Measurements from ENCODE around the gene LRRN3. TPM values are rescaled to one million over a fixed set of nuclear protein-coding genes. Genes with fewer than 3 reads are reported as not detected.

Gene LRRN3
- total and polyA plus RNA-seq, 2 of the 8 experiments (the other 6 are each of a cell fraction or from before 2014, with no cell fraction given) = 0.20 to 0.32 TPM

GRCh38 chr7:111086532-111086931 lies 4.4 kb upstream of the LRRN3 start:
- H2BK15ac ChIP-seq (ENCODE audit: low read length) = no peak overlapping the region

More at GRCh38 chr7:111086532-111086931, 4.4 kb upstream of the LRRN3 start:
- H4K5ac ChIP-seq (ENCODE audit: insufficient read length, low read depth, low read length) = no peak overlapping the region
- H2BK5ac ChIP-seq (ENCODE audit: low read depth, low read length) = no peak overlapping the region
- CTCF ChIA-PET (ENCODE audit: partially characterized antibody) = interaction anchor here (1.2 to 2.0 kb wide), 3 partner anchors 11 to 643 kb away, joined by 5 to 7 read pairs (median 6); no protein-coding TSS in a partner anchor
- H2BK20ac ChIP-seq (ENCODE audit: low read length) = no peak overlapping the region
- no peak overlapping the region for H3K18ac ChIP-seq (ENCODE audit: extremely low read depth, low read length)
- no peak overlapping the region for H3K4me3 ChIP-seq (ENCODE audit: extremely low read depth in 1 of 4, insufficient read depth in 2 of 4, low read depth in 3 of 4, low read length in 4 of 4)
- no peak overlapping the region for H2AFZ ChIP-seq (ENCODE audit: low read length)
- H3K4me1 ChIP-seq (replicated peaks in 1 of 4; ENCODE audit: control insufficient read depth in 3 of 4, insufficient read depth in 4 of 4, low read length in 3 of 4) = peaks cover 0 to 11% (median 5%) of the 10 kb centered on the region in 4 experiments; a peak in 3 of 7 replicates
- no peaks in the 10 kb centered on the region for H3K36me3 ChIP-seq (ENCODE audit: control insufficient read depth in 2 of 4, insufficient read depth in 4 of 4, low read length in 3 of 4)
- no peaks in the 10 kb centered on the region for H3K27me3 ChIP-seq (replicated peaks in 1 of 4; ENCODE audit: control insufficient read depth in 3 of 4, extremely low read depth in 1 of 4, insufficient read depth in 3 of 4, low read length in 3 of 4)
- FAIRE-seq (no peak), DNase-seq (ENCODE audit: low read depth in 1 of 2, low spot score in 2 of 2) (no peak)
- POLR2A ChIA-PET (ENCODE audit: partially characterized antibody) = no interaction called here
- H3K9ac ChIP-seq (replicated peaks in 1 of 4; ENCODE audit: extremely low read depth in 1 of 4, low read depth in 3 of 4, low read length in 3 of 4) = no peak overlapping the region
- no peak overlapping the region for H4K91ac ChIP-seq (replicated peaks; ENCODE audit: insufficient read length, low read length)
- H4K8ac ChIP-seq (ENCODE audit: extremely low read depth, insufficient read depth, low read length) = no peak overlapping the region
- no peak overlapping the region for H2AK5ac ChIP-seq (ENCODE audit: low read depth, low read length)
- no peak overlapping the region for H3K23ac ChIP-seq (ENCODE audit: insufficient read length)
- H4K20me1 ChIP-seq (replicated peaks in 1 of 2; ENCODE audit: control insufficient read depth in 1 of 2, insufficient read depth in 2 of 2, low read length in 2 of 2) = no peaks in the 10 kb centered on the region
- 97% methylated on average over 2 of the region's 2 CpGs; no CpG with 5 or more reads in 1 of the 2 experiments for WGBS, 2 experiments (ENCODE audit: extremely low coverage in 1 of 2, insufficient coverage in 1 of 2, insufficient read length in 1 of 2, insufficient replicate concordance in 2 of 2, low coverage in 1 of 2, low lambda C conversion rate in 2 of 2, missing lambda C conversion rate in 1 of 2)
- no peak overlapping the region for H3K27ac ChIP-seq (ENCODE audit: low read depth, low read length)
- no peaks in the 10 kb centered on the region for H3K9me3 ChIP-seq (ENCODE audit: insufficient read depth in 2 of 2, low read depth in 1 of 2, low read length in 1 of 2)
- H2BK120ac ChIP-seq (replicated peaks; ENCODE audit: low read depth, low read length) = no peak overlapping the region
- no peak overlapping the region for H3K56ac ChIP-seq (replicated peaks; ENCODE audit: insufficient read length, low read depth, low read length)
- H3K79me1 ChIP-seq (ENCODE audit: low read depth, low read length) = no peaks in the 10 kb centered on the region
- no peak overlapping the region for H3K14ac ChIP-seq (ENCODE audit: insufficient read length)
- H2BK12ac ChIP-seq (ENCODE audit: low read depth, low read length) = no peak overlapping the region
- H3K4ac ChIP-seq (replicated peaks; ENCODE audit: insufficient read length, low read depth, low read length) = no peak overlapping the region
- H3K79me2 ChIP-seq (ENCODE audit: control insufficient read depth in 1 of 2, insufficient read depth in 2 of 2, low read length in 2 of 2) = no peaks in the 10 kb centered on the region
- H3K4me2 ChIP-seq (ENCODE audit: insufficient read depth in 1 of 2, low read depth in 2 of 2, low read length in 2 of 2) = no peak overlapping the region
- no peaks in the 10 kb centered on the region for H3K23me2 ChIP-seq (ENCODE audit: low read depth, low read length)
- TF ChIP-seq BRCA1 (IDR thresholded peaks at IDR 0.05; ENCODE audit: low read depth, low read length) (no peak), CHD2 (IDR thresholded peaks at IDR 0.05; ENCODE audit: low read length) (no peak), POU5F1 (IDR thresholded peaks at IDR 0.05; ENCODE audit: low read depth, low read length) (no peak), CREB1 (IDR thresholded peaks at IDR 0.05) (no peak), TEAD4 (IDR thresholded peaks at IDR 0.05; ENCODE audit: low read depth, low read length) (no peak), RXRA (IDR thresholded peaks at IDR 0.05; ENCODE audit: insufficient read depth, low read depth, low read length) (no peak), GABPA (IDR thresholded peaks at IDR 0.05; ENCODE audit: borderline replicate concordance, insufficient read depth, low read length) (no peak), SIX5 (IDR thresholded peaks at IDR 0.05; ENCODE audit: low read depth, low read length) (no peak), RNF2 (IDR thresholded peaks at IDR 0.05; ENCODE audit: borderline replicate concordance, low read depth, low read length, missing control alignments, poor library complexity, severe bottlenecking) (no peak), CBX5 (IDR thresholded peaks at IDR 0.05; ENCODE audit: low read depth, low read length) (no peak), TAF1 (IDR thresholded peaks at IDR 0.05; ENCODE audit: low read depth, low read length) (no peak), SAP30 (IDR thresholded peaks at IDR 0.05; ENCODE audit: insufficient read depth, insufficient replicate concordance, low read length) (no peak)

All from H1 (cell line).